Measurements from ENCODE around the gene MALL. TPM values are rescaled to one million over a fixed set of nuclear protein-coding genes. Genes with fewer than 3 reads are reported as not detected.
A peak's percentile ranks its signal among the peaks of the same experiment; 100 is the strongest.
"Not testable (repeated sequence)": the region's sequence is repeated elsewhere in the genome, so short reads cannot be mapped to it uniquely, and the experiment has no call there.

MALL gene
- polyA plus RNA-seq, 5 donors = 20.9 to 52.6 (median 38.0) TPM

GRCh38 chr2:110054521-110055407, 60.9 kb downstream of the MALL start:
- DNase-seq = peak; percentile 53 to 70

- not testable (repeated sequence) for DNase-seq
Measured at GRCh38 chr2:110053688-110054087, 61.9 kb downstream of the MALL start.

- not testable (repeated sequence) for DNase-seq
Measured at GRCh38 chr2:110052166-110052565, 63.5 kb downstream of the MALL start.

GRCh38 chr2:110050222-110050621, 65.4 kb downstream of the MALL start:
- not testable (repeated sequence) for DNase-seq

- not testable (repeated sequence) for DNase-seq
Measured at GRCh38 chr2:110049769-110050168, 65.9 kb downstream of the MALL start.

GRCh38 chr2:110048255-110049197, 67.1 kb downstream of the MALL start:
- not testable (repeated sequence) for DNase-seq

- not testable (repeated sequence) for DNase-seq
Measured at GRCh38 chr2:110047225-110047624, 68.4 kb downstream of the MALL start.

- DNase-seq = not testable (repeated sequence)
Measured at GRCh38 chr2:110041941-110042660, 73.5 kb downstream of the MALL start.

- not testable (repeated sequence) for DNase-seq
Measured at GRCh38 chr2:110037336-110037735, 78.3 kb downstream of the MALL start.

- DNase-seq = not testable (repeated sequence)
Measured at GRCh38 chr2:110035384-110035783, 80.2 kb downstream of the MALL start.

- DNase-seq = not testable (repeated sequence)
Measured at GRCh38 chr2:110034935-110035334, 80.7 kb downstream of the MALL start.

Other genes starting within 250 kb of the MALL start
- gene LIMS3, start 217.1 kb downstream of the MALL start, polyA plus RNA-seq (ENCODE audit: insufficient read depth in 1 of 5, insufficient read length in 5 of 5, low replicate concordance in 1 of 5) = 1 to 10 TPM; 1.6 to 4.1 (median 3.2) TPM
- gene NPHP1, start 89.2 kb upstream of the MALL start, polyA plus RNA-seq (ENCODE audit: insufficient read depth in 1 of 5, insufficient read length in 5 of 5, low replicate concordance in 1 of 5) = 10 to 100 TPM; 13.3 to 20.1 (median 17.7) TPM
- gene MTLN, start 96.7 kb upstream of the MALL start, polyA plus RNA-seq (ENCODE audit: insufficient read depth in 1 of 5, insufficient read length in 5 of 5, low replicate concordance in 1 of 5) = 10 to 100 TPM in 4 of 5 donors, 1 to 10 TPM in 1; 8.6 to 27.6 (median 14.7) TPM

All from right lung (tissue), 5 donors.